ENCODE data around the gene ATP6AP1.
"Not testable (repeated sequence)": the region's sequence is repeated elsewhere in the genome, so short reads cannot be mapped to it uniquely, and the experiment has no call there.

ATP6AP1 gene

GRCh38 chrX:154398668-154399526 is 29.6 kb upstream of the ATP6AP1 start:
- peak; percentile 56 to 59 for DNase-seq (ENCODE audit: low read depth in 2 of 2)

GRCh38 chrX:154399527-154400368 is 28.7 kb upstream of the ATP6AP1 start:
- DNase-seq (ENCODE audit: low read depth in 2 of 2): no peak

- not testable (repeated sequence) for DNase-seq (ENCODE audit: low read depth in 2 of 2)
Measured at GRCh38 chrX:154400369-154400817, 28.1 kb upstream of the ATP6AP1 start.

DNA sequence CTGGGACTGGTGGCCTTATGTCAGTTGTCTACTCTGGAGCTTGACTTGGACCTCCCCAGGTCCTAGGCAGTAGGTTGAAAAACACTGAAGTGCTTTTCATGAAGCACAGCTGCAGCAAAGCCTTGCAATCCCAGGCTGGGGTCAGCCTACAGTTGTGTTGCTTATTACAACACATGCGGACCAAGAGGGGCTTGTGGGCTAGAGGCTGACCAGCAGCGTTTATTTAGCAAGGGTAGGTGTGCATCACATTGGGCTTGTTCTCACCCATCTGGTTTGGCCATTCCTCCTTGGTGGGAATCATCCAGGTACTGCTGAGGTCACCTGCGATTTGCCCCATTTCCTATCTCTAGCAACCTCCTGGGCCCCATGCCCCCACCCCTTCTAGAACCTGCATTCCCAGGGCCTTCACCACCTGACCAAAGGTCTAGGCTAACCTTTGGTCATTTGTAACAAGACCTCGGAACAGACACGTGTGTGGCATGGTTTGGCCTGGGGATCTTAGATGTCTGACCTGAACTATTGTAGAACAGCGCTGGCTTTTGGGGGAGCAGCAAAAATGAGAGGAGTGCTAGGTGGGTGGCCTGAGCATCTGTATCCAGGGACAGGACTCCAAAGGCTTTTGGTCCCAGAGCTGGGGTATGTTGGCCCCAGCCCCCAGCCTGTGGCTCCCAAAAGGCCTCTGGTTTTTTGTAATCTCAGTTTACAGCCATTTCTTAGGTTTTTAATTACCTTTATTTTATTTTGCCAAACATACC is 27.3 kb upstream of the ATP6AP1 start:
- DNase-seq (ENCODE audit: low read depth in 2 of 2): no peak

GRCh38 chrX:154401918-154402621 is 26.4 kb upstream of the ATP6AP1 start:
- DNase-seq (ENCODE audit: low read depth in 2 of 2): no peak

DNA sequence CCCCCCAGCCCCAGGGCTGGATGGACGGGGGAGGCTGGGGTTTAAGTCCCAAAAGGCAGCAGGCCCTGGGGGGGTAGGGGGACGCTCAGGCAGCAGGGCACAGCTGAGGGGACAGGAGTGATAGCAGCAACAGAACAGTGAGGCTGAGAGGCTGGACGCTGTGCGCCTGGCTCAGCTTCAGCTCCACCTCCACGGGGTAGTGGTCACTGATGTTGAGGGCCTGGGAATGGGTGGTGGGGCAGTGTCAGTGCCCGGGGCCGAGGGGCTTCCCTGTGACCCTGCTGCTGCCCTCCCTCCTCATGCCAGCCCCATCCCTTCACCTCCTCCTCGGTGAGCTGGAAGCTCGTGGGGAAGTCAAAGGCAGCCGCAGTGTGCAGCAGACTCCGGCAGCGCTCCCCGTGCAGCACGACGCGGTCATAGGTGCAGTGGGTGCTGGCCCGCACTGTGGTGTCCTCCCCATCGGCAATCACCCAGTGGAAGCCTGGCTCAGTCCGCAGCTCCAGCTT is 25.8 kb upstream of the ATP6AP1 start:
- DNase-seq (ENCODE audit: low read depth in 2 of 2): no peak

DNA sequence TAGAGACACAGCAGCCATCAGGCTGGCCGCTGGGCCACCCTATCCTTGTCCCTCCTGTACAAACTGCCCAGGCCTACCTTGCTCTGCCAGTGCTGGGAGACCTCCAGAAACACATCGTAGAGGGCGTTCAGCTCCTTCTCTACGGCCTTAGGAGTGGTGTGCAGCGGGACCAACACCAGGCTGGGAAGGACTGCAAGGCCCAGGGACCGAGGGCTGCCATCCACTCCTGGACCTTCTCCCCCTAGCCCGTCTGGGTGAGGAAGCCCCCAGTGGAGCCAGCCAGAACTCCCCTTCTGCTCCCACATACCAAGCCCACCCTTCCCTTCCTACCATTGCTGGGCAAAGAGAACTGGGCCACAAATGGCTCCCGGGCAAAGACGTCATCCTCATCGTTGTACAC is 25.3 kb upstream of the ATP6AP1 start:
- DNase-seq (ENCODE audit: low read depth in 2 of 2): no peak

DNA sequence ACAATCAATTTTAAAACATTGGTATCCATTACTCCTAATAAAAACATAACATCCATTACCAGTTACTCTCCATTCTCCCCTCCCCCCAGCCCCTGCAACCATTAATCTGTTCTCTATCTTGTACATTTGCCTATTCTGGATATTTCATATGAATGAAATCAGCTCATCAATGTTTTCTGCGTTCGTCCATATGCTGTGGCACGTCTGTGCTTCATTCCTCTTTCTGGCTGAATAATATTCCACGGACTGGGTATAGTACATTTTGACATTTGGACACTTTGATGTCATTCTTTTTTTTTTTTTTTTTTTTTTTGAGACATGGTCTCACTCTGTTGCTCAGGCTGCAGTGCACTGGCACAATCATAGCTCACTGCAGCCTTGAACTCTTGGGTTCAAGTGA is 24.6 kb upstream of the ATP6AP1 start:
- DNase-seq (ENCODE audit: low read depth in 2 of 2): no peak

DNA sequence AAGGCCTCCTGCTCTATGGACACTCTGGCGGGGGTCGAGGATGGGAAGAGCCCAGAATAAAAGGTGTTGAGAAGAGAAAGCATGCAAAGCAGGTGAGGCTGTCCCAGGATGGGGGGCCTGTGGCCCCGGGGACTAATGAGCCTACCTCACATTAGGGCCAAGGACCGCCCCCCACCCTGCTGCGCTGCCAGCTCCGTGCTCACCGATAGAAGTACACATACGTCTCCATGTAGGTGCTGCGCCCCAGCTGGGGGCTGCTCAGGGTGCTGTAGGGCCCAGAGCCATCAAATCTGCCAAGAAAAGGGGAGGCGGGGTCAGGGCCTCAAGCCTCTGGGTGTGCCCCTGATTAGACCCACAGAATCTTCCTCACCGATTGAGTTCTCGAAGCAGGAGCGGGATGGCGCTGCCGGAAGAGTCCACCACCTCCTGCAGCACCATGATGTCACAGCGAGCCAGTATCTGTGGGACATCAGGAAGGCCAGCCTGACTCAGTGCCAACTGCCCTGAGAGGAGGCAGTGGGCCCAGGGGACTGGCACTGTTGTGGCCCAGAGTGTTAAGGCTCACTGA is 23.8 kb upstream of the ATP6AP1 start:
- no peak for DNase-seq (ENCODE audit: low read depth in 2 of 2)

DNA sequence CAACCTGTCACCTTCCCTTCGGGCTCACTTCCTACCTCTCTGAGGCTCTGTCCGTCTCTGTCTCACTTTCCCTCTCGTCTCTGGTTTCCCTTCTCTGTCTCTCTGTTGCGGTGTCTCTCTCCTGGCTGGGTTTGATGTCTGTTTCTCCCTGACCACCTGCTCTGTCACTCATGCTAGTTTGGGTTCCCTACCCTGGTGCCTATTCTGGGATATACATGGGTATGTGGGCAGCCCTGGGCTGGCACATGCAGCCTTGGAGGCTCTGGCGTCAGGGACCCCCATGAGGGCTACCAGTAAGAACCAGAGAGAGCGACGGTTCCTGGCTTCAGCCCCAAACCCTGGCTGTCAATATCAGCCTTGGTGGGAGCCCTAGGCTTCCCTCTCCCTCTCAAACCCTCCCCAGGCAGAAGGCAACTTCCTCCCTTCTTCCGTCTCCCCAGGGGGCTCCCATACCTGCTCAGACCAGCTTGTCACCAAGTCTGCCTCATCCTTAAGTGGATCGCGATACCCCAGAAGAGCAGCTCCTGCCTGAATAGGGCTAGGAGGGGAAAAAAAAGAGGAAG is 19.7 kb upstream of the ATP6AP1 start:
- DNase-seq (ENCODE audit: low read depth in 2 of 2): no peak

- no peak for DNase-seq (ENCODE audit: low read depth in 2 of 2)
Measured at GRCh38 chrX:154409222-154409871, 19.1 kb upstream of the ATP6AP1 start, which contains the start of gene DNASE1L1. Gene DNASE1L1, minus strand, starts transcription at chrX:154409254. Its CDS starts 3,686 bp downstream, at chrX:154405568.

DNA sequence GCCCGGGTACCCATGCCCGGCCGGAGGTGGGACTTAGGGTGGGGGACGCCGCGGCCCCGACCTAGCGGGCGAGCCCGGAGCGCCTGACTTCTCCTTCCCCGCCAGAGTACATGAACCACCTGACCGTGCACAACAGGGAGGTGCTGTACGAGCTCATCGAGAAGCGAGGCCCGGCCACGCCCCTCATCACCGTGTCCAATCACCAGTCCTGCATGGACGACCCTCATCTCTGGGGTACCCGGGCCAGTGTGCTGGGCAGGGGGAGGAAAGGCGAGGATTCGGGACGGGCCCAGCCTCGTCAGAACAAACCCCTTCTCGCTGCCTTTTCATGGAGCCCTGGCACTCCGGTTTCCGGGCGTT is 16.5 kb upstream of the ATP6AP1 start:
- no peak for DNase-seq (ENCODE audit: low read depth in 2 of 2)

GRCh38 chrX:154412468-154412867 is 16.0 kb upstream of the ATP6AP1 start:
- no peak for DNase-seq (ENCODE audit: low read depth in 2 of 2)

DNA sequence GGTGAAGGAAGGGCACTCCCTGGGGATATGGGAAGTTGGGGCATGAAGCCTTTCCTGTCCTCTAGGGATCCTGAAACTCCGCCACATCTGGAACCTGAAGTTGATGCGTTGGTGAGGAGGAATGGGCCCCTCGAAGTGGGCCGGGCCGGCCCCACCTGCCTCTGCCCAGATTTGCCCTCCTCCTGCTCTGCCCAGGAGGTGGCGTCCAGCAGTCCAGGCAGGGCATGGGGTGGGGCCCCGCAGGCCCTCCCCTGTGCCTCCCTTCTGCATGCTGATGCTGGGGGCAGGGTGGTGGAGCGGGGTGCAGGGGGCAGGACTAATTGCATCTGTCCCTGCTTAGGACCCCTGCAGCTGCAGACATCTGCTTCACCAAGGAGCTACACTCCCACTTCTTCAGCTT is 15.3 kb upstream of the ATP6AP1 start:
- no peak for DNase-seq (ENCODE audit: low read depth in 2 of 2)

GRCh38 chrX:154417157-154417556 is 11.3 kb upstream of the ATP6AP1 start:
- DNase-seq (ENCODE audit: low read depth in 2 of 2): no peak

DNA sequence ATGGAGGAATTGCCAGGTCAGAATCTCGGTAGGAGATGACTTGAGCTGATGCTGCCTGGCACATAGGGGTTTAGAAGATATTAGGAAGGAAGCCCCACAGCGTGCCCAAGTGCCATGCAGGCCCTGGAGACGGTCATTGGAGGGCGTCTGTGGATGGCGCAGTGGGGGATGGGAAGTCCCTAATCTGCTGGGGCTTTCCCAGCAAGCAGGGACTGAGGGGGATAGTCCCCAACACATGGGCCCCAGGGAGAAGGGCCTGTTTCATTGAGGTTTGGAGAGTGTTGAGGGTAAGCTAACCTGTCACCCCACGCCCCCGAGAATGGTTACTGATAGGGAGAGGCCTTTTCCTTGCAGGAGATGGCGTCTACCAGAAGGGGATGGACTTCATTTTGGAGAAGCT is 9.3 kb upstream of the ATP6AP1 start:
- DNase-seq (ENCODE audit: low read depth in 2 of 2): no peak

DNA sequence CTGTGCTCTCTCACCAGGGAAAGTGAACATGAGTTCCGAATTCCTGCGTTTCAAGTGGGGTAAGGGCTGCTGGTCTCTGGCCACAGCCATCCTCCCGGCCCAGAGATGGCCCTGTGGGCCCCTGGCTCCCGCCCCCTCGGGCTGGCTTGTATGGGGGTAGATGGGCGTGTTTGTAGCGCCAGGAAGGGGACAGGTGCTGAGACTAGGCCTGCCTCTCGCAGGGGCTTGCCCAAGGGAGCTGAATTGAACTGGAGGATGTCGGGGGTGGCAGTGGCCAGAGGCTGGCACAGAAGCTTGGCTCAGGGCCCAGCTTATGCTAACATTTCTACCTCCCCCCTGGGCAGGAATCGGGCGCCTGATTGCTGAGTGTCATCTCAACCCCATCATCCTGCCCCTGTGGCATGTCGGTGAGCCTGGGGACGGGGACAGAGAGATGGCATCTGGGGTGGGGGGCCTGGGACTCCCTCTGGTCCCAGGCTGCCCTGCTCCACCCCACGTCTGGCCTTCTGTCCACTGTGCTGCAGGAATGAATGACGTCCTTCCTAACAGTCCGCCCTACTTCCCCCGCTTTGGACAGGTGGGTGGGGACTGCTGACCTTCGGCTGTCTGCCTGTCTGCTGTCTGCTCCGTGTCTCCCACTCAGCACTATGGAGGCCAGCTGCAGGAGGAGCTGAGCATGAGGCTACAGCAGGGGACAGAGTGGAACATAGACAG is 8.6 kb upstream of the ATP6AP1 start:
- no peak for DNase-seq (ENCODE audit: low read depth in 2 of 2)

DNA sequence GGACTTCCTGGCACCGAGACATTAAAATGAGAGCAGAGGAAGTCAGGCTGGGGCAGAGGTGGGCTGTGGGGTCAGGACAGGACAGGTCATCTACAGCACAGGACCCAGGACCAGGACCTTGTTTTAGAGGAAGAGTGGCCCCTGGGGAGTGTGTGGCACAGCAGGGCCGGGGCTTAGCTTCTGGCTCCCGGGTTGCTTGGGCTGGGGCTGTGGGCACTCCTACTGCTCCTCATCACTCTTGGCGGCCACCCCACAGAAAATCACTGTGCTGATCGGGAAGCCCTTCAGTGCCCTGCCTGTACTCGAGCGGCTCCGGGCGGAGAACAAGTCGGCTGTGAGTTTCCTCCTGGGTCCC is 8.1 kb upstream of the ATP6AP1 start:
- no peak for DNase-seq (ENCODE audit: low read depth in 2 of 2)

Data from stimulated activated CD4-positive, alpha-beta T cell treated with anti-CD3 and anti-CD28 coated beads, Interleukin-1b, Interleukin-23, amount 100 ng/mL, for 1 hour (primary cell).